ENCODE measurements around the gene PTAFR. TPM values are rescaled to one million over a fixed set of nuclear protein-coding genes. Genes with fewer than 3 reads are reported as not detected.

Gene PTAFR
- total RNA-seq, 1 donor from 2014 or later, result 1.2 TPM

DNA sequence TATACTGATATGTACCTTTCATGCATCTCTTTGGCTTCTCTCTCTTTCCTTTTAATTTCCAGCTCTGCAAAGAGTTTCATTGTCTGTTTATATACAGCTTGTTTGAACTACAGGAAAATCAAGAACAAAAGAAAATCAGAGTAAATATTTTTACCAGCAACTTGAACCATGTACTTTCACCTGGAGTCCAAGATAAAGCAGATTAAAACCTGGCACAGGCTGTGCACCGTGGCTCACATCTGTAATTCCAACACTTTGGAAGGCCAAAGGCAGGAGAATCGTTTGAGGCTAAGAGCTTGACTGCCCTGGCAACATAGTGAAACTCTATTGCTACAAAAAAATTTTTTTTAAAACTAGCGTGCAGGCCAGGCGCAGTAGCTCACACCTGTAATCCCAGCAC, 28.8 kb upstream of the PTAFR start:
- Histone ChIP-seq H3K4me1 (no peaks in the 10 kb centered on the region), H3K27ac (no peak overlapping the region), H3K36me3 (peaks cover 0 to 77% of the 10 kb centered on the region in 2 donors), H3K9me3 (no peaks in the 10 kb centered on the region), H3K4me3 (no peak overlapping the region), H3K27me3 (no peaks in the 10 kb centered on the region)
- TF ChIP-seq, protein P1, sequence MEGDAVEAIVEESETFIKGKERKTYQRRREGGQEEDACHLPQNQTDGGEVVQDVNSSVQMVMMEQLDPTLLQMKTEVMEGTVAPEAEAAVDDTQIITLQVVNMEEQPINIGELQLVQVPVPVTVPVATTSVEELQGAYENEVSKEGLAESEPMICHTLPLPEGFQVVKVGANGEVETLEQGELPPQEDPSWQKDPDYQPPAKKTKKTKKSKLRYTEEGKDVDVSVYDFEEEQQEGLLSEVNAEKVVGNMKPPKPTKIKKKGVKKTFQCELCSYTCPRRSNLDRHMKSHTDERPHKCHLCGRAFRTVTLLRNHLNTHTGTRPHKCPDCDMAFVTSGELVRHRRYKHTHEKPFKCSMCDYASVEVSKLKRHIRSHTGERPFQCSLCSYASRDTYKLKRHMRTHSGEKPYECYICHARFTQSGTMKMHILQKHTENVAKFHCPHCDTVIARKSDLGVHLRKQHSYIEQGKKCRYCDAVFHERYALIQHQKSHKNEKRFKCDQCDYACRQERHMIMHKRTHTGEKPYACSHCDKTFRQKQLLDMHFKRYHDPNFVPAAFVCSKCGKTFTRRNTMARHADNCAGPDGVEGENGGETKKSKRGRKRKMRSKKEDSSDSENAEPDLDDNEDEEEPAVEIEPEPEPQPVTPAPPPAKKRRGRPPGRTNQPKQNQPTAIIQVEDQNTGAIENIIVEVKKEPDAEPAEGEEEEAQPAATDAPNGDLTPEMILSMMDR (IDR thresholded peaks at IDR 0.05), result no peak
- no peak for TF ChIP-seq POLR2A (IDR thresholded peaks at IDR 0.05)
- no peak for TF ChIP-seq POLR2AphosphoS5 (IDR thresholded peaks at IDR 0.05; ENCODE audit: insufficient read depth in 1 of 2, low read depth in 1 of 2)
- DNase-seq (ENCODE audit: extremely low spot score in 2 of 2), result no peak
- intact Hi-C loops (cut with DNase I), result no loop called here

DNA sequence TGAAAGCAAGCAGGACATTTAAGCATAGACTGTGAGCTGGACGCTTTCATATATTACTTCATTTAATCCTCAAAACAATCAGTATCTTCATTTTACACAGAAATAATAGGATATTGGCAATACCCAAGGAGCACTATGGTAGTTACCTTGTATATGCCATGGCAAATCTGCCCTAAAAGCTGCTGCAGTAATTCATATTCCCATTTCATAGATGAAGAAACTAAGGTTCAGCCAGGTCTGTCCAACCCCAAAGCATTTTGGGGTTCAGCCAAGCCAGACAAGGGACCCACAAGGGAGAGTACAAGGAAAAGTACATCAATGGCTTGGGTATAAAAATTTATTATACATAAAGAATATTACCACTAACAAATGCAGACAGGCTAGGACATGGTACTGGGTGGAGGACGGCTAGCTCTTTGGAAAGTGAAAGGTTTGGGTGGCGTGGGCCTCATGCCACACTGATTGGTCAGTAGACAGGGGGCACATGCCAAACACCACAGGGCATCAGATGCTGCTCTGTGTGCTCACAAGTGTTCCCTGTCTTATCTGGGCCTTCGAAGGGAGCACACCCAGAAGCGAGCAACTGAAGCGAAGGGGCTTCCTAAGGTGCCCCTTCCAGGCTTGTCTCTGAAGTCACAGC, 23.9 kb upstream of the PTAFR start:
- intact Hi-C loops (cut with DNase I), result no loop called here
- TF ChIP-seq, protein P1 (IDR thresholded peaks at IDR 0.05), result no peak
- TF ChIP-seq POLR2AphosphoS5 (IDR thresholded peaks at IDR 0.05; ENCODE audit: insufficient read depth in 1 of 2, low read depth in 1 of 2), result no peak
- no peak for TF ChIP-seq POLR2A (IDR thresholded peaks at IDR 0.05)
- no peak for DNase-seq (ENCODE audit: extremely low spot score in 2 of 2)
- peaks cover 16% of the 10 kb centered on the region for H3K4me1 ChIP-seq
- H3K9me3 ChIP-seq, result no peaks in the 10 kb centered on the region
- no peak overlapping the region for H3K4me3 ChIP-seq
- H3K27ac ChIP-seq, result no peak overlapping the region
- no peaks in the 10 kb centered on the region for H3K27me3 ChIP-seq
- H3K36me3 ChIP-seq, result peaks cover 0 to 65% of the 10 kb centered on the region in 2 donors

DNA sequence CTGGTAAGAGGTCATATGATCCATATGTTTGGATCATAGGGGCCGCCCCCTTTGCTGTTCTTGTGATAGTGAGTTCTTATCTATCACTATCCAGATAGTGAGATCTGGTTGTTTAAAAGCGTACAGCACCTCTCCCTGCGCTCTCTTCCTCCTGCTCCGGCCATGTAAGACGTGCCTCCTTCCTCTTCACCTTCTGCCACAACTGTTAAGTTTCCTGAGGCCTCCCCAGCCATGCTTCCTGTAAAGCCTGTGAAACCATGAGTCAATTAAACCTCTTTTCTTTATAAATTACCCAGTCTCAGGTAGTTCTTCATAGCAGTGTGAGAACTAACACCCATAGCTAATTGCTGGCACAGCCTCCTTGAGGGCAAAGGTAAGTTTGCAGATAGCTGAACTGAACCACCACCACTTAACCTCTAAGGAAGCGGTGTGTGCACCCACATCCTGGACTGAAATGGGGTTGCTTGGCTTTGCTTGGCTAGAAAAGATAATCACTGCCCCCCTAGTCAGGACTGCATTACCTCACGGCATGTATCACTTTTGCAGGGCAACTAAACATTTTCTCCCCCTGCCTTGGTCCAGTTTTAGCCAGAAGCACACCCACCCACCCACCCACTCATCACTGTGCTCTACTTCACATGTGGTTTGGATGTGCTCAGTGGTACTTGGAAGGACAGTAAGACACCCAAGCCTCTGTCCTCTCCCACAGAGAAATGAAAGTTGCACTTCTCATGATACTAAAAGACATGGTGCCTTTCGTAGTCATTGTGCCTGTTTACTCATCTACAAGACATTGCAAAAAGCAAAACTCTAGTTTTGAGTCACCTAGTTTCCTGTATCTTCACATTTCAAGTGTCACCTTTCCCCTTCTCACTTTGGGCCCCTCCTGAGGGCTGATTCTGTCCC, 23.1 kb upstream of the PTAFR start:
- intact Hi-C loops (cut with DNase I), result no loop called here
- peaks cover 0 to 57% of the 10 kb centered on the region in 2 donors for H3K36me3 ChIP-seq
- no peaks in the 10 kb centered on the region for H3K27me3 ChIP-seq

DNA sequence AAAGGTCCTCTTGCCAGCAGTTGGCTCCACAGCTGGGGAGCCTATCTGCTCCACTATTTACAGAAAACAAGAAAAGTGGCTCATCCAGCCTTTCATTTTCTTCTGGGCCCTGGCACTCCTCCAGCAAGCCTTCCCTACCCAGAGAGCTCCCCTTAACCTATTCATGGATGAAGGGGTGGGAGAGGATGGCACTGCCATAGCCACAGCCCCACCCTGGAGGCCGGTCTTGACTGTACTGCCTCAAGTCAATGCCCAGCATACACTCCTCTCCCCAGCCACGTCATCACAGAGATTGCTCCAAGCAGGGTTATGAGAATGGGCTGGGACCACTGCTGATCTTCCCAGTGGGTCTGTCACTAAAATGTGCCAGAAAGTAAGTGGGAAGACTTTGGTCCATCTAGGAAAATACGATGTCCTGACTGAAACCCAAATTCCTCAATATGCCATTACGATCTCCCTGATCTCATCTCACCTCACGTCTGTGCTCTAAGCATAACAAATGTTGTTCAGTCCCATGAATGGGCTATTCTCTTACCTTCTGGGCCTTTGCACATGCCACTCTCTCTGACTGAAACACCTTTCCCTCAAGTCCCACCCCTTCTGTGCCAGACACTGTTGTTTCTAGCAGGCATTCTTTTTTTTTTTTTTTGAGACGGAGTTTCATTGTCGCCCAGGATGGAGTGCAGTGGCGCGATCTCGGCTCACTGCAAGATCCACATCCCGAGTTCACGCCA, 21.4 kb upstream of the PTAFR start:
- H3K9me3 ChIP-seq, result no peaks in the 10 kb centered on the region
- H3K4me1 ChIP-seq, result peaks cover 16% of the 10 kb centered on the region
- no peak for DNase-seq (ENCODE audit: extremely low spot score in 2 of 2)
- no peak overlapping the region for H3K4me3 ChIP-seq
- H3K27me3 ChIP-seq, result no peaks in the 10 kb centered on the region
- TF ChIP-seq, protein P1 (IDR thresholded peaks at IDR 0.05), result no peak
- TF ChIP-seq POLR2AphosphoS5 (IDR thresholded peaks at IDR 0.05; ENCODE audit: insufficient read depth in 1 of 2, low read depth in 1 of 2) (no peak), POLR2A (IDR thresholded peaks at IDR 0.05) (no peak)
- no peak overlapping the region for H3K27ac ChIP-seq
- peaks cover 0 to 43% of the 10 kb centered on the region in 2 donors for H3K36me3 ChIP-seq
- intact Hi-C loops (cut with DNase I), result no loop called here

More for the DNA sequence above, 23.1 kb upstream of the PTAFR start:
- TF ChIP-seq, protein P1 (IDR thresholded peaks at IDR 0.05), result peak in 1 of 3 experiments; percentile 2
- no peak for TF ChIP-seq POLR2AphosphoS5 (IDR thresholded peaks at IDR 0.05; ENCODE audit: insufficient read depth in 1 of 2, low read depth in 1 of 2)
- Histone ChIP-seq H3K4me1 (peaks cover 16% of the 10 kb centered on the region), H3K27ac (no peak overlapping the region), H3K4me3 (no peak overlapping the region), H3K9me3 (no peaks in the 10 kb centered on the region)
- DNase-seq (ENCODE audit: extremely low spot score in 2 of 2), result no peak
